Cardiac muscle cell (in vitro differentiated cells and primary cell): ENCODE measurements around the gene COL1A1. TPM values are rescaled to one million over a fixed set of nuclear protein-coding genes. Genes with fewer than 3 reads are reported as not detected.

Experiments
- DNase-seq, 2 donors: peaks; one replicate each; pipeline versions ENCODE4 v3.0.0 to v3.0.0-alpha.2; 2010 to 2017; ENCODE audit warnings: low read depth in 1 of 2, low spot score in 1 of 2
- H3K27ac ChIP-seq: fragments of 200-600 bp; sonication (generic); 2 replicates; pipeline ENCODE4 v1.5.1; 2016
- H3K27me3 ChIP-seq: fragments of 200-600 bp; sonication (generic); 2 replicates; pipeline ENCODE4 v1.6.0; 2016; ENCODE audit warnings: control low read depth
- H3K36me3 ChIP-seq: fragments of 200-600 bp; sonication (generic); 2 replicates; pipeline ENCODE4 v1.5.1; 2016; ENCODE audit warnings: control low read depth
- H3K4me1 ChIP-seq: fragments of 200-600 bp; sonication (generic); 2 replicates; pipeline ENCODE4 v1.8.1; 2017; ENCODE audit warnings: low read depth, mild to moderate bottlenecking, mixed run types
- H3K4me3 ChIP-seq: fragments of 200-600 bp; sonication (generic); 2 replicates; pipeline ENCODE4 v1.5.1; 2016; ENCODE audit warnings: mild to moderate bottlenecking
- H3K9me3 ChIP-seq: fragments of 200-600 bp; sonication (generic); 2 replicates; pipeline ENCODE4 v1.5.1; 2017; ENCODE audit warnings: low read depth, mild to moderate bottlenecking, control low read depth
- CTCF ChIP-seq: IDR thresholded peaks from 2 replicates; pipeline ENCODE4 v1.5.1; 2012; ENCODE audit warnings: low read depth, mild to moderate bottlenecking, low read length
- polyA plus RNA-seq: library from polyadenylated mRNA; unstranded; fragments of >200 nt; fragmentation: Nextera tagmentation; extraction: Ambion mirVana; gene quantifications from 2 replicates; pipeline ENCODE4 v1.2.1, GENCODE V29; 2016
- total RNA-seq: library from RNA; depleted of rRNA; stranded (reverse); fragments of >200 nt; gene quantifications from 2 replicates; pipeline ENCODE4 v1.2.3, GENCODE V29; 2016

Gene COL1A1
- total and polyA plus RNA-seq, 2 experiments from 2014 or later: 127 to 261 TPM

- H3K4me1 ChIP-seq: peaks cover 50% of the 10 kb centered on the region
- no peaks in the 10 kb centered on the region for H3K36me3 ChIP-seq
- no peaks in the 10 kb centered on the region for H3K27me3 ChIP-seq
- H3K27ac ChIP-seq: peak overlapping the region; percentile 96
- no peak overlapping the region for H3K4me3 ChIP-seq
- DNase-seq: peak; percentile 84 to 100
- TF ChIP-seq CTCF: no peak
- no peaks in the 10 kb centered on the region for H3K9me3 ChIP-seq
Measured at GRCh38 chr17:50209472-50210239, 8.2 kb upstream of the COL1A1 start.

GRCh38 chr17:50209133-50209471 is 7.7 kb upstream of the COL1A1 start:
- H3K27me3 ChIP-seq: no peaks in the 10 kb centered on the region
- no peak for DNase-seq
- no peak overlapping the region for H3K4me3 ChIP-seq
- TF ChIP-seq CTCF: no peak
- peaks cover 50% of the 10 kb centered on the region for H3K4me1 ChIP-seq
- no peaks in the 10 kb centered on the region for H3K9me3 ChIP-seq
- no peaks in the 10 kb centered on the region for H3K36me3 ChIP-seq
- H3K27ac ChIP-seq: peak overlapping the region; percentile 96

GRCh38 chr17:50208611-50209061 is 7.2 kb upstream of the COL1A1 start:
- peak in 1 of 2 donors; percentile 32 for DNase-seq
- no peaks in the 10 kb centered on the region for H3K36me3 ChIP-seq
- no peaks in the 10 kb centered on the region for H3K9me3 ChIP-seq
- H3K27ac ChIP-seq: peak overlapping the region; percentile 96
- H3K4me1 ChIP-seq: peaks cover 50% of the 10 kb centered on the region
- no peak overlapping the region for H3K4me3 ChIP-seq
- no peaks in the 10 kb centered on the region for H3K27me3 ChIP-seq
- no peak for TF ChIP-seq CTCF

GRCh38 chr17:50207792-50208567 is 6.5 kb upstream of the COL1A1 start:
- Histone ChIP-seq H3K4me1 (peaks cover 50% of the 10 kb centered on the region), H3K27me3 (no peaks in the 10 kb centered on the region), H3K9me3 (no peaks in the 10 kb centered on the region), H3K36me3 (no peaks in the 10 kb centered on the region), H3K4me3 (no peak overlapping the region), H3K27ac (peak overlapping the region; percentile 96)
- DNase-seq: no peak
- no peak for TF ChIP-seq CTCF

- Histone ChIP-seq H3K4me1 (peaks cover 47% of the 10 kb centered on the region), H3K4me3 (no peak overlapping the region), H3K9me3 (no peaks in the 10 kb centered on the region), H3K36me3 (no peaks in the 10 kb centered on the region), H3K27me3 (peaks cover 4% of the 10 kb centered on the region), H3K27ac (no peak overlapping the region)
- no peak for TF ChIP-seq CTCF
- no peak for DNase-seq
Measured at GRCh38 chr17:50207315-50207714, 5.9 kb upstream of the COL1A1 start.
